Adrenal gland (tissue), 12 donors: Measurements from ENCODE around the gene SHB. TPM values are rescaled to one million over a fixed set of nuclear protein-coding genes. Genes with fewer than 3 reads are reported as not detected.

Experiments
- DNase-seq, 7 donors: peaks; one replicate each; pipeline ENCODE4 v3.0.0-alpha.2; 2019 to 2020
- H3K27ac ChIP-seq, 5 donors: fragments of 200-600 bp; sonication (generic) in 4 of 5; 1 replicate in 3 of 5; 2 replicates in 2 of 5; pipeline versions ENCODE4 v1.5.1 to v1.8.0; 2016 to 2020; ENCODE audit warnings: mild to moderate bottlenecking in 1 of 5
- H3K27me3 ChIP-seq: fragments of 200-600 bp; 2 replicates; pipeline ENCODE4 v1.8.0; 2021
- H3K36me3 ChIP-seq, 2 donors: fragments of 200-600 bp; replicated peaks in 1 of 2; 1 replicate in 1 of 2; 2 replicates in 1 of 2; pipeline versions ENCODE4 v1.5.1 to v1.8.0; 2018 to 2022
- H3K4me1 ChIP-seq, 2 donors: fragments of 200-600 bp; replicated peaks in 1 of 2; 1 replicate in 1 of 2; 2 replicates in 1 of 2; pipeline versions ENCODE4 v1.5.1 to v1.8.0; 2018 to 2021
- H3K4me3 ChIP-seq, 4 donors: fragments of 200-600 bp; sonication (generic) in 3 of 4; one replicate each; pipeline ENCODE4 v1.5.1; 2016 to 2018
- H3K9me3 ChIP-seq, 3 donors: fragments of 200-600 bp; sonication (generic) in 1 of 3; replicated peaks in 1 of 3; 1 replicate in 2 of 3; 2 replicates in 1 of 3; pipeline versions ENCODE4 v1.5.1 to v1.8.0; 2016 to 2021
- POLR2A ChIP-seq, 2 donors: fragments of 450-650 bp; IDR thresholded peaks; one replicate each; pipeline ENCODE4 v1.6.1; 2017; ENCODE audit warnings: antibody characterized with exemption in 2 of 2, mild to moderate bottlenecking in 2 of 2, moderate library complexity in 1 of 2
- WGBS, 4 donors: extraction: QIAGEN DNeasy Blood & Tissue Kit in 2 of 4; methylation state at CpG; one replicate each; pipeline versions ENCODE4 v1.1.5 to v1.1.7; 2013 to 2017; 5-methylcytosine and 5-hydroxymethylcytosine counted together
- intact Hi-C, 2 donors: fragments of 100-400 bp; cut with DNase I; formaldehyde crosslinking; loops; one replicate each; pipeline versions ENCODE4 v1.14.1 to v1.15.0; 2022 to 2023
- polyA plus RNA-seq, 3 donors: library from polyadenylated mRNA; stranded (reverse); fragments of 200-250 nt in 2 of 3; fragments of 350-450 nt in 1 of 3; fragmentation: Illumina TruSeq in 1 of 3; extraction: RNeasy Lipid Tissue Mini Kit (QIAGEN cat#74804) in 1 of 3; gene quantifications; one replicate each; pipeline ENCODE4 v1.2.3, GENCODE V29; 2013 to 2014
- total RNA-seq, 9 donors: library from RNA; depleted of rRNA in 4 of 9; stranded (reverse); fragments of >200 nt in 4 of 9; fragments of 120-200 nt in 1 of 9; fragmentation: NEBNext Ultra II Directional in 1 of 9; extraction: Animal tissue kit (Norgen Biotek cat#: 25700) in 1 of 9; gene quantifications; one replicate each; pipeline versions ENCODE4 v1.1.0 to v1.2.4, GENCODE V29; 2013 to 2023
- TF ChIP-seq, protein P1 (sequence below), 6 experiments: fragments of 450-650 bp in 4 of 6; fragments of 200-600 bp in 2 of 6; sonication (generic) in 1 of 6; IDR thresholded peaks; 1 replicate in 5 of 6; 2 replicates in 1 of 6; pipeline versions ENCODE4 v1.5.1 to v1.8.0; 2016 to 2021; ENCODE audit warnings: antibody characterized with exemption in 6 of 6, mild to moderate bottlenecking in 2 of 6, moderate library complexity in 1 of 6
- donor health status: healthy with polysubstance abuse.
- donor health status: Bipolar disorder and iron deficiency.
- donor health status: DM: yes; HTN: yes; CAD: no.
- donor health status: DM: no; HTN: no; CAD: no.
- donor health status: DM: no; HTN: no; CAD: no.
- donor health status: DM: yes; HTN: yes; CAD: no.

The SHB gene
- total and polyA plus RNA-seq, 12 donors: 3.2 to 21.2 (median 11.1) TPM

DNA sequence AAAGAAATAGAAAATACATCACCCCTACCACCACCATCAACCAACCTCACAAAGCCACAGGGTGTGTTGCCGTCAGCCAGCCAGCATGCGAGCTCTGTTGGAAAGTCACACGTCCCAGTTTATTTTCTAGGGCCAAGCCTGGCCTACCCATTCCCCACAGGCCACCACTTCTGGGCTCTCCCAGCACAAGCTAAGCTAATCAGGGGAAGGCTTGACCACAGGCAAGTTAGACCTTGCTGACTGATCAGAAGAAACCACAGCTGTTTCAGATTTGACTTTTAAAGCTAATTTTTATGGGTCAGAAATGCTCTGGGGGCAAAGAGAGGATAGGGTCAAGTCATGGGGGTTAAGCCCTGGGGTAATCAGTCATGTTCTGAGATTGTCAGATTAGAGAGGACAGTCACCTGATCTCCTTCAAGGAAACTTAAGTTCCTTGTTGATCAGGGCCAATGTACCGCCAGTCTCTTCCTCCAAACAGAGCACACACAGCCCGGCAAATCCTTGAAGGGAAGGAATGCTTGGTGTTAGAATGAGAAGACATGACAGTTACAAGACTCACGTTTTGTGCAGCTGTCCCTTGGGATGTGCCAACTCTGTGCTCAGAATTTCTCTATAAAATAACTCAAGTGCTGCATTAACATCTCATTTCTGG is 7.6 kb downstream of the SHB start:
- H3K27ac ChIP-seq: peak overlapping the region in 2 of 5 donors; percentile 8 to 13
- intact Hi-C loops: no loop called here
- 80 to 90% (median 86%) methylated on average over 6 of the region's 6 CpGs for WGBS, 4 donors
- H3K4me1 ChIP-seq: peaks cover 16 to 49% of the 10 kb centered on the region in 2 donors
- no peaks in the 10 kb centered on the region for H3K9me3 ChIP-seq
- DNase-seq: no peak
- TF ChIP-seq, protein P1, sequence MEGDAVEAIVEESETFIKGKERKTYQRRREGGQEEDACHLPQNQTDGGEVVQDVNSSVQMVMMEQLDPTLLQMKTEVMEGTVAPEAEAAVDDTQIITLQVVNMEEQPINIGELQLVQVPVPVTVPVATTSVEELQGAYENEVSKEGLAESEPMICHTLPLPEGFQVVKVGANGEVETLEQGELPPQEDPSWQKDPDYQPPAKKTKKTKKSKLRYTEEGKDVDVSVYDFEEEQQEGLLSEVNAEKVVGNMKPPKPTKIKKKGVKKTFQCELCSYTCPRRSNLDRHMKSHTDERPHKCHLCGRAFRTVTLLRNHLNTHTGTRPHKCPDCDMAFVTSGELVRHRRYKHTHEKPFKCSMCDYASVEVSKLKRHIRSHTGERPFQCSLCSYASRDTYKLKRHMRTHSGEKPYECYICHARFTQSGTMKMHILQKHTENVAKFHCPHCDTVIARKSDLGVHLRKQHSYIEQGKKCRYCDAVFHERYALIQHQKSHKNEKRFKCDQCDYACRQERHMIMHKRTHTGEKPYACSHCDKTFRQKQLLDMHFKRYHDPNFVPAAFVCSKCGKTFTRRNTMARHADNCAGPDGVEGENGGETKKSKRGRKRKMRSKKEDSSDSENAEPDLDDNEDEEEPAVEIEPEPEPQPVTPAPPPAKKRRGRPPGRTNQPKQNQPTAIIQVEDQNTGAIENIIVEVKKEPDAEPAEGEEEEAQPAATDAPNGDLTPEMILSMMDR (IDR thresholded peaks at IDR 0.05): no peak
- TF ChIP-seq POLR2A (IDR thresholded peaks at IDR 0.05): no peak
- H3K36me3 ChIP-seq: no peaks in the 10 kb centered on the region
- no peak overlapping the region for H3K4me3 ChIP-seq
- no peaks in the 10 kb centered on the region for H3K27me3 ChIP-seq

DNA sequence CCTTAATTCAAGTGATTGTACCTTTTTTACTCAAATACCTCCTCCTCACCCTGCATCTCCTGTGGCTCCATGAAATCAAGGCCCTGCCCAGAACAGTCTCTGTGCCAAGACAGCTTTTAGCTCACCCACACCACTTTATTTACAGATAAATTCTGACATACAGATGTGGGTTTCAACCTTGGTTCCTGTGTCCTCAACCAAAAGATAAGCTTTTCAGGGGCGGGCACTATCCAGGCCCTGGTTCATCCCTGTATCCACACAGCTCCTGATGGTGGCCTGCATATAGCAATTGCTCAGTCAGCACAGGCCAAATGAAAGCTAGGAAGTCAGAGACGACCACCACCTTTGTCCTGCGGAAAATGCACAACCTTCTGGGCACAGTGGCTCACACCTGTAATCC is 8.3 kb downstream of the SHB start:
- TF ChIP-seq POLR2A (IDR thresholded peaks at IDR 0.05): no peak
- H3K9me3 ChIP-seq: no peaks in the 10 kb centered on the region
- H3K27ac ChIP-seq: peak overlapping the region in 2 of 5 donors; percentile 9 to 29
- DNase-seq: peak in 2 of 7 donors; percentile 45 to 52
- no peaks in the 10 kb centered on the region for H3K36me3 ChIP-seq
- 71 to 78% (median 77%) methylated on average over 3 of the region's 3 CpGs for whole genome bisulfite sequencing, 4 donors
- H3K4me1 ChIP-seq: peaks cover 16 to 41% of the 10 kb centered on the region in 2 donors
- no peak overlapping the region for H3K4me3 ChIP-seq
- H3K27me3 ChIP-seq: no peaks in the 10 kb centered on the region
- intact Hi-C loops: no loop called here

DNA sequence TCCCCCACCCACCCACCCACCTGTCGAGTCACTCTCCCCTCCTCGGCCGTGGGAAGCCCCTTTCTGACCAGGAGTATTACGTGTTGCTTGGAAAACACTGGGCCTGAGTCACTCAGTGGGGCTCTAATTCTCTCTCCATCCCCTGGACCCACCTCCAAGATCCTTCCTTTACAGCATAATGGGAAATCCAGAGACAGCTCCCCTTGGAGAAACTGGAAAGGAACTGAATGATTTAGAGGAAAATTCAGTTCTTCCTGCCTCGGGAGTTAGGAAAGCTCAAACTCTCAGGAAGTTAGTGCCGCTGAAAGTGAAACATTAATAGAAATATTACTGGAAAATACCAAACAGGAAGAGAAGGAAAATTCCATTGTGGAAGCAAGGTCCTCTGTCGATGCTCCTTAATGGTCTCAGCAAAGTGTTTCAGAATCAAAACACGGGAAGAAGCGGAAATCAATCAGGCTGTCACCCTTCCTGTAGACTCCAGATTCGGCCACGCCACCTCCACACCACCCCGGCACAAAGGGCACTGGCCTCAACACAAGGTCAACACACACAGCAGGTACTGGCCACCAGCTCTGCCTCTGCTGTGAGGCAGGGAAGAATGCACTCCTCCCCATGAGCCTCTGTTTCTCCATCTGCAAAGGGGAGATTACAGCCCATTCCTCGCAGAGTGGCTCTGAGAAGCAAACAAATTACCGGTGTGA is 9.6 kb downstream of the SHB start:
- 73 to 87% (median 78%) methylated on average over 14 of the region's 14 CpGs for WGBS, 4 donors
- TF ChIP-seq, protein P1 (IDR thresholded peaks at IDR 0.05): no peak
- TF ChIP-seq POLR2A (IDR thresholded peaks at IDR 0.05): no peak
- H3K4me1 ChIP-seq: peaks cover 16 to 37% of the 10 kb centered on the region in 2 donors

DNA sequence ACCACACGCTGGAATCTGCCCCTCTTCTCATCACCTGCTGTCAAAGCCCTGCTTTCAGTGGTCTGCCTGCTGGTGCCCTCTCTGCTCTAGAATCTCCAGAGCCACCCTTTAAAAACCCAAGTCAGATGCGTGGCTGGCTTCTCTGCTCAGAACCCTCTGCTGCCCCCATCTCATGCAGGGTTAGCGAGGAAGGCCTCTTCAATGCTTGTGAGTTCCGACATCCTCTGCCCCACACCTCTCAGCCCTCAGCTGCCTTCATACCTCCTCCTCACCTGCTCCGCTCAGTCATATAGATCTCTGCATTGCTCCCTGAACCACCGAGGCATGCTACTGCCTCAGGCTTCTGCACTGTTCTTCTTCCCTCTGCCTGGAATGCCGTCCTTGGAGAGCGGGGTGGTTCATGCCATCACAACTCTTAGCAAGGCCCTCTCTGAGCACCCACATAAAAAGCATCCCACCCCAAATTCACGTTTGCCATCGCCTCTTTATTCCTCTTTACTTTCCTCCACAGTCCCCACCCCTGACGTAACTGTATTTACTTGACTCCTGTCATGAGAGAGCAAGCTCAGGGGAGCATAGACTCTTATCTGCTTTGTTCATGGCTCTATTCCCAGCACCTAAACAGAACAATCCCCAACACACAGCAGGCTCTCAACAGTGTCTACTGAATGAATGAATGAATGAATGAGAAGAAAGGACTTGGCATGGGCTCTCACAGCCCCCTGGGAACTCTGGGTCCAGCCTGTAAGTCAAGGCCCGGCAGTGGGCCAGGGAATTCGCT is 10.4 kb downstream of the SHB start:
- no peak for DNase-seq
- Histone ChIP-seq H3K27ac (peak overlapping the region in 2 of 5 donors; percentile 5 to 64), H3K4me3 (no peak overlapping the region), H3K27me3 (no peaks in the 10 kb centered on the region), H3K36me3 (no peaks in the 10 kb centered on the region), H3K9me3 (no peaks in the 10 kb centered on the region), H3K4me1 (peaks cover 11 to 37% of the 10 kb centered on the region in 2 donors)
- intact Hi-C loops: no loop called here
- 88 to 90% (median 88%) methylated on average over 13 of the region's 13 CpGs for WGBS, 4 donors
- TF ChIP-seq POLR2A (IDR thresholded peaks at IDR 0.05): no peak
- TF ChIP-seq, protein P1 (IDR thresholded peaks at IDR 0.05): no peak

More for the DNA sequence above, 9.6 kb downstream of the SHB start:
- no peak for DNase-seq
- Histone ChIP-seq H3K36me3 (no peaks in the 10 kb centered on the region), H3K27ac (peak overlapping the region in 2 of 5 donors; percentile 5 to 64), H3K27me3 (no peaks in the 10 kb centered on the region), H3K4me3 (no peak overlapping the region), H3K9me3 (no peaks in the 10 kb centered on the region)
- intact Hi-C loops: no loop called here
